GM12801 (cell line): ENCODE data around the gene OSBPL10.

Experiments
- TF ChIP-seq, protein P1 (sequence below): IDR thresholded peaks from one replicate; pipeline ENCODE4 v1.5.1; 2011; ENCODE audit warnings: control low read depth; ENCODE audit not compliant: insufficient read length; ENCODE audit errors: extremely low read depth

Gene OSBPL10

DNA sequence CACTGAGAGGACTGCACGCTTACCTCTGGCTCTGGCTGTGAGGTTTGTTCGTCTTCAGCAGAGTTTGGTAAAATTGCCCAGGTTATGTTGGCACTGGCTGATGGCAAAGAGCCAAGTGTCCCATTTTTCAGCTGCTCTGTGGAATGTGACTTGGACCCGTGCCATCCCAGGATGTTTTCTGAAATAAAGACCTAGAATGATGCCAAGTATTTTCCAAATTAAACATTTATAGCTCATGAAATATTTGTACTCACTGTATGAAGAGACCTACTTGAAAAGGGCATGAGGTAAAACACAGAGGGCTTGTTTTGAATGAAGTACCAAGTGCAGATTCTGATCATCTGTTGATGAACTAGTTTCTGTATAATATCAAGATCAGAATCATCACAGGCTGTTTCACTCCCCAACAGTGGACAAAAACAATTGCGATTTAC, 247.8 kb downstream of the OSBPL10 start:
- TF ChIP-seq, protein P1, sequence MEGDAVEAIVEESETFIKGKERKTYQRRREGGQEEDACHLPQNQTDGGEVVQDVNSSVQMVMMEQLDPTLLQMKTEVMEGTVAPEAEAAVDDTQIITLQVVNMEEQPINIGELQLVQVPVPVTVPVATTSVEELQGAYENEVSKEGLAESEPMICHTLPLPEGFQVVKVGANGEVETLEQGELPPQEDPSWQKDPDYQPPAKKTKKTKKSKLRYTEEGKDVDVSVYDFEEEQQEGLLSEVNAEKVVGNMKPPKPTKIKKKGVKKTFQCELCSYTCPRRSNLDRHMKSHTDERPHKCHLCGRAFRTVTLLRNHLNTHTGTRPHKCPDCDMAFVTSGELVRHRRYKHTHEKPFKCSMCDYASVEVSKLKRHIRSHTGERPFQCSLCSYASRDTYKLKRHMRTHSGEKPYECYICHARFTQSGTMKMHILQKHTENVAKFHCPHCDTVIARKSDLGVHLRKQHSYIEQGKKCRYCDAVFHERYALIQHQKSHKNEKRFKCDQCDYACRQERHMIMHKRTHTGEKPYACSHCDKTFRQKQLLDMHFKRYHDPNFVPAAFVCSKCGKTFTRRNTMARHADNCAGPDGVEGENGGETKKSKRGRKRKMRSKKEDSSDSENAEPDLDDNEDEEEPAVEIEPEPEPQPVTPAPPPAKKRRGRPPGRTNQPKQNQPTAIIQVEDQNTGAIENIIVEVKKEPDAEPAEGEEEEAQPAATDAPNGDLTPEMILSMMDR: no peak

DNA sequence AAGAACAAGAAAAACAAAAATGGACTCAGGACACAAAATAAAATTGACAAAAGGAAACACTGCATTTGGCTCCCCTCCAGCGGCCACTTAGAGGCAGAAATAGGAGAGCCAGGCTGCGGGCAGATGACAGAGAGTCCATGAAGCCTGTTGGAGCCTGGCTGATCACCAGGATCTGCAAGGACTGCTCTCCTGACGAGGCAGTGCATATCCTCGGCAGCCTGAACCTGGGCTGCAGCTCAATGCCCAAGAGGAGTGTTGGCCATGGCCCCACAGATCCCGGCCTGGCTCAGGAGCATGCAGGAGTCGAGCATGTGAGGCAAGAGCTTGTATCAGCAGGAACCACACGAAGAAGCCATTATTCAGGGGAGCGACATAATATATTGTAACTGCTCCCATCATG, 248.5 kb downstream of the OSBPL10 start:
- TF ChIP-seq, protein P1: no peak

DNA sequence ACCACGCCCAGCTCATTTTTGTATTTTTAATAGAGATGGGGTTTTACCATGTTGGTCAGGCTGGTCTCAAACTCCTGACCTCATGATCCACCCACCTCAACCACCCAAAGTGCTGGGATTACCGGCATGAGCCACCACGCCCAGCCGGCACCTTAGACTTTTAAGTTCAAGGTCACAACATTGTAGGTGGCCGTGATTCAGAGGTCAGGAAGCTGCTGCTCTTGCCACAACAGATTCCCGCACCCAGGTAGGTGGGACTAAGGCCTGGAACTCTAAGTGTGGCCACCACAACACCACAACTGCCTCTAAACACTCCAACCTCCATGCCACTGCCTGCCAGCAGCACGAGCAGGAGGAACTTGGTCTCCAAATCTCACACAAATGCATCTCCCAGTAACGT, 251.5 kb downstream of the OSBPL10 start:
- TF ChIP-seq, protein P1: no peak

DNA sequence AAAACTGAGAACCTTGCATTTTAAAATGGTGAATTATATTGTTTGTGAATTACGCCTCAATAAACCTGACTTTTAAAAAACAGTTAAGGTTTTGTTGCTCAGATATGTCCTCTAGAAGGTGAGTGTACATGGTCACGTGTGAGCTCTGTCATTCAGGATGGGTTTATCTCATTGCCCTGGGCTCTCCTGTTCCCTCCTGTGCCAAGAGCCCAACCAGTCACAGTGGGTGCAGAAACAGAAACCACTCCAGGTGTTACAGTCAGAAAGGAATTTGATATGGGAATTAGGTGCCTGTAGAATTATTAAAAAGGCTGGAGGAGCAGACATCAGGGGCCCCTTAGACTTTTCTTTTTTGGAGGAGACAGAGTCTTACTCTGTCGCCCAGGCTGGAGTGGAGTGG, 252.0 kb downstream of the OSBPL10 start:
- TF ChIP-seq, protein P1: no peak

DNA sequence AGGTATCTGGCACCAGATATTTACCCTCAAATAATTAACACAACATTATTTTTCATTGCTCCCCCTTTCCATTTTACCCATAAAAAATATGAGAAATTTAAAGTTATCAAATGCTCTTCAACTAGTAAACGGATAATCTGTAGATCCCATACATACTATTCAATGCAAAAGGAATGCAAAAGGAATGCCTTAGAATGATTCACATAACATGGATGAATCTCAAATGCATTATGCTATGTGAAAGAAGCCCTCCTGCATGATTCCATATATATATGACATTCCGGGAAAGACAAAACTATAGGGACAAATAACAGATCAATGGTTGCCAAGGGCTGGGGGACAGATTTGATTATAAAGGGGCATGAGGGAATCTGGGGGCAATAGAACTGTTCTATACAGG, 252.7 kb downstream of the OSBPL10 start:
- TF ChIP-seq, protein P1: no peak

DNA sequence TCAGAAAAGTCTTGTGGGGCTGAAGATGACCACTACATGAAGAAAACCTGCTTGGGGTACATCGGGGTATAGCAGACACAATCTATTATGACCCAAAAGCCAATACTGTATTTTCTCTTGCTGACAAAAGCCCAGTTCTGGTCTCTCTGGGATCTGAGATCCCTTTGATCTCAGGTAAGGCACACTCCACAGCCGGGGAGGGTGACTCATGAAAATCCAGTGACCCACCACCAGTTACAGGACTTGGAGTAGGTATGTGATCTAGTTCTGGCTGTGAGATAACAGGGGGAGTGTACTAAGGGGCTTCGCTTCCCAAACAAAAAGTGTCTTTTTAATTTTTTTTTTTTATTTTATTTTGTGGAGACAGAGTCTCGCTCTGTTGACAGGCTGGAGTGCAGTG, 255.1 kb downstream of the OSBPL10 start:
- TF ChIP-seq, protein P1: no peak

DNA sequence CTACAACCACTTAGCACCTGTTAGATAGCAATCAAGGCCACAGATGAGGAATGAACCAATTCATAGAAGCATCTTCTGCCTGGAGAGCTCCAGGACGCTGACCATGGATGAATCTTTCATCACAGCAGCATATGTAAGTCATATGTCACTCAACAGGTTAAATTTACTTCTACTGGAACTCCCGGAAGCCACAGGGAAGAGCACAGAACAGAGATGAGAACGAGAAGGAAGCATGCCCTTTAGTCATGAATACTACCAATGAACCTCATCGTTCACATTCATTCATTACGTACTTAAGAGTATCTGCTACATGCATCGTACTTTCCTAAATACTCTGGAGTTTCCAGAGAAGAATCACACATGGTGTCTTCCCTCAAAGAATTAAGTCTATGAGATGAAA, 255.5 kb downstream of the OSBPL10 start:
- TF ChIP-seq, protein P1: no peak

DNA sequence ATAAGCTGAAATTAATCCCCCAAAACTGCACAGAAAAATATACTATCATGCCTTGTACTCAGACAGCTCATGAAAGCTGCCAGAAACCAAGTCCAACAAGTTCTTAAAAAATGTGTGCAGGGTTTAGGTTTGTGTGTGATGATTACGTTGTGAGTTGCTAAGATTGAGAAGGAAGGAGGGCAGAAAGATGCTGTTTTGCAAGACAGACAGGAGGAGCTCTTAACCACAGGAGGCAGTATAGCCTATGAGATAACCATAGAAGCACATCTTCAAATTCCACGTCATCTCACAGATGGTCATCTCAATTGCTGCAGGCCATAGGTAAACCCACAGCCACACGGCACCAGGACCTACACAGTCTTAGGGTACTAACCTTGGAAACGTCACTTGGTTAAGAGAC, 256.4 kb downstream of the OSBPL10 start:
- TF ChIP-seq, protein P1: no peak
